NCI-H774 (cell line): ENCODE results near the gene TSC22D1.
A peak's percentile ranks its signal among the peaks of the same experiment; 100 is the strongest.

ENCODE experiments used
- DNase-seq: peaks from one replicate; lab custom pipeline; 2025; lab: John Stamatoyannopoulos, UW

Gene TSC22D1

GRCh38 chr13:44452418-44452817 lies 123.7 kb downstream of the TSC22D1 start:
- no peak for DNase-seq

GRCh38 chr13:44451651-44452050 lies 124.5 kb downstream of the TSC22D1 start:
- DNase-seq, result no peak

- no peak for DNase-seq
Observed at GRCh38 chr13:44451126-44451525, 125.0 kb downstream of the TSC22D1 start.

- DNase-seq, result no peak
Observed at GRCh38 chr13:44449999-44450821, 125.9 kb downstream of the TSC22D1 start.

- no peak for DNase-seq
Observed at GRCh38 chr13:44448875-44449274, 127.3 kb downstream of the TSC22D1 start.

- no peak for DNase-seq
Observed at GRCh38 chr13:44448373-44448772, 127.8 kb downstream of the TSC22D1 start.

GRCh38 chr13:44447783-44448321 lies 128.3 kb downstream of the TSC22D1 start:
- no peak for DNase-seq

GRCh38 chr13:44440046-44440608 lies 136.0 kb downstream of the TSC22D1 start:
- no peak for DNase-seq

- no peak for DNase-seq
Observed at GRCh38 chr13:44439452-44440024, 136.6 kb downstream of the TSC22D1 start.

- DNase-seq, result no peak
Observed at GRCh38 chr13:44438234-44438579, 137.9 kb downstream of the TSC22D1 start.

GRCh38 chr13:44437356-44438233 lies 138.5 kb downstream of the TSC22D1 start:
- peak; percentile 19 for DNase-seq

- peak; percentile 74 for DNase-seq
Observed at GRCh38 chr13:44436589-44437337, 139.4 kb downstream of the TSC22D1 start.

GRCh38 chr13:44435919-44436510 lies 140.1 kb downstream of the TSC22D1 start:
- DNase-seq, result no peak

- peak; percentile 86 for DNase-seq
Observed at GRCh38 chr13:44435142-44435918, 140.8 kb downstream of the TSC22D1 start.

GRCh38 chr13:44434766-44435141 lies 141.4 kb downstream of the TSC22D1 start:
- no peak for DNase-seq

- no peak for DNase-seq
Observed at GRCh38 chr13:44433863-44434765, 142.0 kb downstream of the TSC22D1 start.

GRCh38 chr13:44432650-44433049 lies 143.5 kb downstream of the TSC22D1 start:
- no peak for DNase-seq

GRCh38 chr13:44431150-44431549 lies 145.0 kb downstream of the TSC22D1 start:
- no peak for DNase-seq

GRCh38 chr13:44429311-44429710 lies 146.8 kb downstream of the TSC22D1 start:
- DNase-seq, result no peak
